GM12872 (cell line): ENCODE results near the gene ELMOD1.

ENCODE experiments used
- TF ChIP-seq, protein P1 (sequence below): IDR thresholded peaks from 3 replicates; pipeline ENCODE4 v1.5.1; 2011; ENCODE audit warnings: low read depth, mild to moderate bottlenecking, low read length, moderate library complexity; ENCODE audit not compliant: insufficient read depth

The ELMOD1 gene

DNA sequence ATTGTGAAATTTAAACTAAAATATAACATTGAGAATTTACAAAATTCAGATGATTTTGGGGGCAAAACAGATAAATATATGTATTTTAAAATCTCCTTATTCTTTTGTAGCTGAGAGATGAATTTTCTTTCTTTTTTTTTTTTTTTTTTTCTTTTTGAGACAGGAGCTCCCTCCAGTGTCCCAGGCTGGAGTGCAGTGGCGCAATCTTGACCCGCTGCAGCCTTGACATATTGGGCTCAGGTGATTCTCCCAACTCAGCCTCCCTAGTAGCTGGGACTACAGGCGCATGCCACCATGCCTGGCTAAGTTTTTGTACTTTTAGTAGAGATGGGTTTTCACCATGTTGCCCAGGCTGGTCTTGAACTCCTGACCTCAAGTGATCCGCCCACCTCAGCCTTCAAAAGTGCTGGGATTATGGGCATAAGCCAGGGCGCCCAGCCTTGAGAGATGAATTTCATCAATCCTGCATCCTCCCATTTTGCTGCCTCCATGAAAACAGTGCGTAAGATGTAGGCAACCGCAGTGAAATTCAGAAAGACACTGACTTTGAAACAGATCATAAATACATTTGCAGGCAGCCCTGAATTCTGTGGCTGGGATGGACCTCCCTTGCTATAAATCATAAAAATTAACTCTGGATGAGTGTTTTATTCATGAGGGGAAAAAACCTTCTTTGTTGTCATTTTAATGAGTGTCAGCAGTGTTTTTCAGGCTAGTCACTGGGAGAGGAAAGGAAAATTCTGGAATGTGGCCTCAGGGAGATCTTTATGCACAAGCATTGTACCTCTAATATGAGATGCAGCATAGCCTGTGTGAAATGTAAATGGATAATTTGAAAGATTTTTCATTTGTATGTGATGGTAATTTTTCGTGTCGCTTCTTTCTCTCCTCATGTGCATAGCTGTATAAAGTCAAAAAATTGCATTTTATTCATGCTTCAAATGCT is 14.4 kb downstream of the ELMOD1 start:
- TF ChIP-seq, protein P1, sequence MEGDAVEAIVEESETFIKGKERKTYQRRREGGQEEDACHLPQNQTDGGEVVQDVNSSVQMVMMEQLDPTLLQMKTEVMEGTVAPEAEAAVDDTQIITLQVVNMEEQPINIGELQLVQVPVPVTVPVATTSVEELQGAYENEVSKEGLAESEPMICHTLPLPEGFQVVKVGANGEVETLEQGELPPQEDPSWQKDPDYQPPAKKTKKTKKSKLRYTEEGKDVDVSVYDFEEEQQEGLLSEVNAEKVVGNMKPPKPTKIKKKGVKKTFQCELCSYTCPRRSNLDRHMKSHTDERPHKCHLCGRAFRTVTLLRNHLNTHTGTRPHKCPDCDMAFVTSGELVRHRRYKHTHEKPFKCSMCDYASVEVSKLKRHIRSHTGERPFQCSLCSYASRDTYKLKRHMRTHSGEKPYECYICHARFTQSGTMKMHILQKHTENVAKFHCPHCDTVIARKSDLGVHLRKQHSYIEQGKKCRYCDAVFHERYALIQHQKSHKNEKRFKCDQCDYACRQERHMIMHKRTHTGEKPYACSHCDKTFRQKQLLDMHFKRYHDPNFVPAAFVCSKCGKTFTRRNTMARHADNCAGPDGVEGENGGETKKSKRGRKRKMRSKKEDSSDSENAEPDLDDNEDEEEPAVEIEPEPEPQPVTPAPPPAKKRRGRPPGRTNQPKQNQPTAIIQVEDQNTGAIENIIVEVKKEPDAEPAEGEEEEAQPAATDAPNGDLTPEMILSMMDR, result no peak

DNA sequence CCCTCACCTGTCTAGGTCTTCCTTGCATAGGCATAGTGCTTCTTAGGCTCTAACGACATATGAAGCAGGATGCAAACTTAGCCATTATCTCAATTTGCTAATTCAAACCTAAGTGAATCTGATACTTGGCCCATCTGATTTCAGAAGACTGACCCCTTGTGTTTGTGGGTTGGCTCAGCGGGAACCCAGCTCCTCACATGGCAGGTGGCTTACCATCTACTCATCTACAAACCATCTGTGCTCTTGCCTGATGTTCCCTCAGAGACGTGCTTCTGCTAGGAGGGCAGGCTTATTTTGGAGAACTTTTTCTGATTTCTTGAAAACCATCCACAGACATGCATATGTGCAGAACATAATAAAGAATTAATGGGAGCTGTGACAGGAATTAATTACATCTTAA is 15.2 kb downstream of the ELMOD1 start:
- TF ChIP-seq, protein P1, result peak; percentile 25; the same call in 1 of the 3 replicates

DNA sequence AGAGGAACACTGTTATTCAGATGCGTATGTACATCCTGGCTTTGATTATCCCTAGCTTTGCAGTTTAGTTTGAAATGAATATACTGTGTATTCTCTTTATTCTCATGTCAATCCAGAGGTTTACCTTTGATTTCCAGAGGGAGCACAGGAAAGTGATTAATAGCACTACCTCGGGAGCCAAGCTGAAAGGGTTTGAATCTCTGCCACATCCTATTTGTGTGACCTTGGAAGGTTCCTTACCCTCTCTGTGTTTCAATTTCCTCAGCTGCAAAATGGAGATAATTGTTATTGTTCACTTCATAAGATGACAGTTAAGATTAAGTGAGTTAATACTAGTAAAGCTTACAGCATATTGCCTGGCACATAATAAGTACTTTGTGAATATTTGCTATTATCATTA is 17.9 kb downstream of the ELMOD1 start:
- TF ChIP-seq, protein P1, result no peak

DNA sequence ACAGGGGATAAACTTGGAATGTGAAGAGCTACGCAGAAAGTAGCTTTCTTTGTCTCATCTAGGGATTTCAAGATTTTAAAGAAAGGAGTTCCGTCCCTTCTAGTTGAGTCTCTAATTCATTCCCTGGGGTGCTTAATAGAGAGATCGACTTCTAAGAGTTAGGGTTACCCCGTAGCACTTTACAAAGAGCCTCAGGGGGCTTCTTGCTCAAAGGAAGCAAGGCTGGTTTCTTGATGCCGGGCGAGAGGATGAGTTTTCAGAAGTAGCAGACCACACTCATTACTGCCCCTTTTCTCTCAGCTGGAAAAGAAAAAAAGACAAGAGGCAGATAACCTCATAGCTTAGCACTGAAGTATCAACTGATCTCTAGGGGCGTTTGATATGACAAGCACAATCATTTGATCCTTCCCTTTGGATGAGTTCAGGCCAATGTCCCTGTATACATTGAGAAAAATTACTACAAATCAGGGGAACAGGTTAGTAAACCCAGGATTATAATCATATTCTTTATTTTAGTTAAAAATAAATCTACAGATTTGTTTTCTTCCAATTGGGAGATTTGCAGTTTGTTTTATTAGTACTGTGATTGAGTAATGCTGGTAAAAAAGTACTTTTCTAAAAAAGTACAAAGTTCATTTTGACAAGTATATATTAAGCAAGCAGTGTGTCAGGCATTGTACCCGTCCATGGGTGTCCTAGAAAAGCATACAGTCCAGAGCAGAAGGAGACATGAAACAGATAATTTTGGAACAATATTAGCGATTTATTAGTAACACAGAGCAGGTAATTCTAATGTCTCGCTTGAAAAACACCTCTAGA is 18.7 kb downstream of the ELMOD1 start:
- TF ChIP-seq, protein P1, result no peak

DNA sequence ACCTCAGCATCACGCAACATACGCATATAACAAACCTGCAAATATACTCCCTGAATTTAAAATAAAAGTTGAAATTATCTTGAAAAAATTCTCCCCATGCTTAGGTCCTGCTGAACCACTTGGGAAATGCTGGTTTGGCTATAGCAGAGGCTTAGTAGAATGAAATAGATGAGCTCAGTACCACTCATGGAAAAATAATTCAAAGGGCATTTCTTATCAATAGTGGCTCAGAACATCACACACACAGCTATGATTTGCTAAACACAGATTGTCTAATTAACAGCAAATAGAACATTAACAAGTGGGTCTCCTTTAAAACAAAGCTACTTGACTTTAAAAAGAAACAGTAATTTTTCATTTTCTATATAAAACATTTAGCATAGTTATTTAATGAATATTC is 21.5 kb downstream of the ELMOD1 start:
- TF ChIP-seq, protein P1, result no peak

DNA sequence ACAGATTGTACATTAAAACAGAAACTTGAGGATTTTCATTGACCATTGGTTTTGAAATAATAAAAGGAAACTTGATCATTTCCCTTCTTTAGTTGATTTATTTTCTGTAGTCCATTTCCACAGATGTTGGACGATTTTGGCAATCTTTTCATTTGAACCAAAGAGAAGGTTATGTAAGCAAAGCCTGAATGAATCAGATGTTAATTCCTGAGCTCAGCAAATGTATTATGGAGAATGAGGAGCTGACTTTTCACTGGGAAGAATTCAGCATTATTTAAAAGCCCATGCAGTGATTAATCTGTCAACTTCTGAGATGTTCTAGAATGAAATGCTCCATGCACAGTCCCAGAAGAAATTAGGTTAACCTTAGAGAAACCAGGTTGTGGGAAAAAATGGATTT is 29.0 kb downstream of the ELMOD1 start:
- TF ChIP-seq, protein P1, result no peak

DNA sequence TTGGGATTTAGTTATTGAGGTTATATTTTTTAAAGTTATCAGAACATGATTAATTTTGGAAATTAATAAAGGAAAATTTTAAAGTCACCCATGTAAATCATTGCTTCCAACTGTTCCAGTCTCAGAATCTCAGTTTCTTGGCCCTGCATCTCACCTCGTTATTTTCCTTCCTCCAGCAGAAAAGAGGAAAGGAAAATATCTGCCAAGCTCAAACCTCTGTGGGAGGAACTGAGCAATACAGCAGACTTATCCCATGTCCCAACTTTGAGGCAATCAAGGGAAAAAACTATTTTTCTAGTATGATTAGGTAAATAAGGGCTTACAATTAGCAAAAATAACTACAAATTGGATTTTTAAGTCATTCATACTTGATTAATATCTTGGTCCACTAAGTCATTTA is 30.1 kb downstream of the ELMOD1 start:
- TF ChIP-seq, protein P1, result no peak
